Measurements from ENCODE around the gene ARHGAP26.

Gene ARHGAP26

GRCh38 chr5:143056792-143057579, 286.8 kb downstream of the ARHGAP26 start:
- Mint-ChIP-seq H3K9me3 (no peaks in the 10 kb centered on the region), H3K36me3 (peaks cover 11 to 19% of the 10 kb centered on the region in 2 donors), H3K4me1 (peaks cover 39 to 51% of the 10 kb centered on the region in 2 donors), H3K4me3 (peak overlapping the region; percentile 39 to 51), H3K27ac (peak overlapping the region; percentile 95), H3K27me3 (no peaks in the 10 kb centered on the region)
- DNase-seq (no peak), ATAC-seq (replicated peaks) (peak; percentile 64 to 74)

- ATAC-seq (replicated peaks) = peak; percentile 24 to 35
- Mint-ChIP-seq H3K27me3 (no peaks in the 10 kb centered on the region), H3K4me1 (peaks cover 39 to 51% of the 10 kb centered on the region in 2 donors), H3K36me3 (peaks cover 11 to 20% of the 10 kb centered on the region in 2 donors), H3K27ac (peak overlapping the region; percentile 78), H3K4me3 (peak overlapping the region; percentile 35 to 39), H3K9me3 (no peaks in the 10 kb centered on the region)
- DNase-seq = no peak
Observed at GRCh38 chr5:143057580-143057999, 287.4 kb downstream of the ARHGAP26 start.

GRCh38 chr5:143059355-143059754, 289.2 kb downstream of the ARHGAP26 start:
- H3K4me1 Mint-ChIP-seq = peaks cover 28 to 42% of the 10 kb centered on the region in 2 donors

DNA sequence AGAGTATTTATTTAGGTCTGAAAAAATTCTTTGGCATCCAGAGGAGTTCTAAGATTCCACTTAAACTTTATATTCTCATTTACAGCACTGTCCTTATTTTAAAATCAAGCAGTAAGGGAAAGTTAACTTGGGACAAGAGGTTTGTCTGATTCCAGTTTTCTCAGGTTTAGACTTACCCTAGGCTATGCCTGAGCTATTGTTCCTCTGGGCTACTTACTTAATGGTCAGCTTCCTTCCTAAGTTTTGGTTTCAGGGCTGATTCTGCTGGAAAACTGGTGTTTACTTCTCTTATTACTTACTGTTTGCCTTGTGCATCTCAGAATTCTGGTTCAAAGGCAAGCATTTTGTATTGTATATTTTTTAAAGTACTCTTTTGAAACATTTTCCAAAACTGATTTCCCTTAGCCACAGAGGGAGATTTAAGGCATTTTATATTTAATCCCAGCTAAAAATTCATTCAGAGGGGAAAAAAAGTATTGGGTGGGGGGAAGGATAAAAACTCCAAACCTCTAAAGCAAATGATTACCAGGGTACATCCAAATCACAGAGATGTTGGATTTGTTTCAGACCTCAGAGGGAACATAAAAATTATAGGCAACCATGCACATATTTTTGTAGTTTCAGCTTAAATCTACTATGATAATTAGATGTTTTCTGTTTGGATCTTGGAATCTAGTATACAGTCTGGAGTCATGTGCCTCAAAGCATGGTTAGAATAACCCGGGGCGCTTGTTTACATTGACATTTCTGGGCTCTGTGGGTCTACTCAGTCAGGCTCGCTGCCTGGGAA, 290.0 kb downstream of the ARHGAP26 start:
- H3K27ac Mint-ChIP-seq = no peak overlapping the region
- H3K27me3 Mint-ChIP-seq = no peaks in the 10 kb centered on the region
- H3K4me3 Mint-ChIP-seq = no peak overlapping the region
- no peaks in the 10 kb centered on the region for H3K9me3 Mint-ChIP-seq
- H3K36me3 Mint-ChIP-seq = peaks cover 15 to 29% of the 10 kb centered on the region in 2 donors
- ATAC-seq (replicated peaks) (no peak), DNase-seq (no peak)
- peaks cover 28 to 42% of the 10 kb centered on the region in 2 donors for H3K4me1 Mint-ChIP-seq

More at GRCh38 chr5:143059355-143059754, 289.2 kb downstream of the ARHGAP26 start:
- Mint-ChIP-seq H3K27me3 (no peaks in the 10 kb centered on the region), H3K27ac (no peak overlapping the region), H3K36me3 (peaks cover 15 to 29% of the 10 kb centered on the region in 2 donors), H3K4me3 (no peak overlapping the region), H3K9me3 (no peaks in the 10 kb centered on the region)
- ATAC-seq (replicated peaks) (no peak), DNase-seq (no peak)

GRCh38 chr5:143061161-143061945, 291.2 kb downstream of the ARHGAP26 start:
- peaks cover 15 to 26% of the 10 kb centered on the region in 2 donors for H3K36me3 Mint-ChIP-seq
- ATAC-seq (replicated peaks) (no peak), DNase-seq (no peak)
- H3K27ac Mint-ChIP-seq = peak overlapping the region; percentile 20
- no peaks in the 10 kb centered on the region for H3K27me3 Mint-ChIP-seq
- H3K4me1 Mint-ChIP-seq = peaks cover 29 to 43% of the 10 kb centered on the region in 2 donors
- no peak overlapping the region for H3K4me3 Mint-ChIP-seq
- no peaks in the 10 kb centered on the region for H3K9me3 Mint-ChIP-seq

GRCh38 chr5:143062379-143062778, 292.2 kb downstream of the ARHGAP26 start:
- H3K27ac Mint-ChIP-seq = no peak overlapping the region
- DNase-seq (no peak), ATAC-seq (replicated peaks) (no peak)
- H3K4me1 Mint-ChIP-seq = peaks cover 30 to 43% of the 10 kb centered on the region in 2 donors
- peaks cover 15 to 24% of the 10 kb centered on the region in 2 donors for H3K36me3 Mint-ChIP-seq
- no peaks in the 10 kb centered on the region for H3K9me3 Mint-ChIP-seq
- H3K27me3 Mint-ChIP-seq = no peaks in the 10 kb centered on the region
- no peak overlapping the region for H3K4me3 Mint-ChIP-seq

- Mint-ChIP-seq H3K4me1 (peaks cover 29 to 39% of the 10 kb centered on the region in 2 donors), H3K36me3 (peaks cover 15 to 22% of the 10 kb centered on the region in 2 donors), H3K4me3 (no peak overlapping the region), H3K27me3 (no peaks in the 10 kb centered on the region), H3K27ac (no peak overlapping the region), H3K9me3 (no peaks in the 10 kb centered on the region)
- no peak for ATAC-seq (replicated peaks)
- DNase-seq = no peak
Observed at GRCh38 chr5:143063175-143063970, 293.2 kb downstream of the ARHGAP26 start.

GRCh38 chr5:143064218-143064641, 294.1 kb downstream of the ARHGAP26 start:
- ATAC-seq (replicated peaks) = no peak
- Mint-ChIP-seq H3K4me3 (no peak overlapping the region), H3K27me3 (no peaks in the 10 kb centered on the region), H3K4me1 (peaks cover 33 to 39% of the 10 kb centered on the region in 2 donors), H3K9me3 (no peaks in the 10 kb centered on the region), H3K36me3 (peaks cover 13 to 22% of the 10 kb centered on the region in 2 donors), H3K27ac (no peak overlapping the region)
- no peak for DNase-seq

DNA sequence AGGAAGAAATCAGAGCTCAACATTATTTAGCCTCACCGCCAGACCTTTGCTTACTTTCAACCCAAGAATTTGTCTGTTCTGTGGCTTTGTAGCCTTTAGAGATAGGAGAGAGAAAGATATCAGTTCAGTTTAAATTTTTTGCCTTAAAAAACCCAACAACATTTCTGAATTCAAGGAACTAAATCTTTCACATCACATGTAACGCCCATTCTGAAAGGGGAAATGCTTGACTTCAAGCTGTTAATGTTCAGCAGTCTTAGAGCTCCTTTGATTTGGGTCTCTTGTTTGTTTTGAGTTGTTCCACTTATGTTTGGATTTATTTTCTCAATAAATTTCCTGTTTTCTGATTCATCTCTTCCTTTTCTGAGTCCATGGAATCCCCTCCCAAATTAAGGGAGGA, 294.5 kb downstream of the ARHGAP26 start:
- H3K27me3 Mint-ChIP-seq = no peaks in the 10 kb centered on the region
- H3K27ac Mint-ChIP-seq = no peak overlapping the region
- H3K9me3 Mint-ChIP-seq = no peaks in the 10 kb centered on the region
- peaks cover 13 to 23% of the 10 kb centered on the region in 2 donors for H3K36me3 Mint-ChIP-seq
- no peak overlapping the region for H3K4me3 Mint-ChIP-seq
- DNase-seq = no peak
- peaks cover 33 to 39% of the 10 kb centered on the region in 2 donors for H3K4me1 Mint-ChIP-seq
- no peak for ATAC-seq (replicated peaks)

DNA sequence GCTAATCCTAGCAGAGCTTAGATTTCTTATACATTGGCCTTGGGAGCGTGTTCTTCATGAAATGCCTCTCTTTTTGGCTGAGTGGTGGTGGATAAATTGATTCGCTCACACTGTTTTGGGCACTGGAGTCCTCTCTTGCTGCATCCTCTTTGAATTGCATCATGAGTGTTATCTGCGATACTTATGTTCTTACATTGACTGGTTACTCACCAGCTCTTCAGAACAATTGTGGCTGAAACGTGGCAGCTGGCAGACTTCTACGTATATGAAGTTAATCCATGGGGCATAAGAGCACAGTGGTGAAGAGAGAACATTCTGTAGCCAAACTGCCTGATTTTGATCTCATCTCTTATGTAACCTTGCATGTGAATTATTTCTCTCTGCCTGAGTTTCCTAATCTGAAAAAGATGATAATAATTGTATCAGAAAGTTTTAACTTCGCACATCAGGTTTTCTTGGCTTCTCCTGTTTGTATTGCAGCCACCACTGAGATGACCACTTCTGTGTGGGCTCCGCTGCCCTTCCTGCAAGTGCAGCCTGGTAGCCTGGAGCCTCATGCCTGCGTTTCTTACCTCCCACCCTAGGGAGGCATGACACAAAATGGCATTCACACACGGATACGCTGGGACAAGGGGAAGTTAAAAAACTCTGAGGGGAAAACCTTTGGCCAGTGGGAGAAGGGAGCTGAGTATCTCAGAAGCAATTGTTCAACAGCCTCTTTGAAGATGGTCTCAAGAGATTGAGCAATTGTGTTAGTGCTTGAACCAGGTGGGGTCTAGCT, 295.2 kb downstream of the ARHGAP26 start:
- ATAC-seq (replicated peaks) = no peak
- Mint-ChIP-seq H3K27me3 (no peaks in the 10 kb centered on the region), H3K9me3 (no peaks in the 10 kb centered on the region), H3K27ac (no peak overlapping the region), H3K4me3 (no peak overlapping the region), H3K4me1 (peaks cover 33 to 39% of the 10 kb centered on the region in 2 donors), H3K36me3 (peaks cover 13 to 23% of the 10 kb centered on the region in 2 donors)
- no peak for DNase-seq

- Mint-ChIP-seq H3K4me1 (peaks cover 31 to 39% of the 10 kb centered on the region in 2 donors), H3K27ac (no peak overlapping the region), H3K4me3 (no peak overlapping the region), H3K27me3 (no peaks in the 10 kb centered on the region), H3K36me3 (peaks cover 11 to 26% of the 10 kb centered on the region in 2 donors), H3K9me3 (no peaks in the 10 kb centered on the region)
- DNase-seq = no peak
- ATAC-seq (replicated peaks) = no peak
Observed at GRCh38 chr5:143065996-143066522, 295.9 kb downstream of the ARHGAP26 start.

- DNase-seq = peak; percentile 3
- H3K36me3 Mint-ChIP-seq = peaks cover 14 to 31% of the 10 kb centered on the region in 2 donors
- H3K9me3 Mint-ChIP-seq = peaks cover under 1 to 2% of the 10 kb centered on the region in 2 donors
- H3K4me3 Mint-ChIP-seq = peak overlapping the region in 1 of 2 donors; percentile 21
- no peaks in the 10 kb centered on the region for H3K27me3 Mint-ChIP-seq
- H3K4me1 Mint-ChIP-seq = peaks cover 31 to 39% of the 10 kb centered on the region in 2 donors
- ATAC-seq (replicated peaks) = peak; percentile 79 to 83
- H3K27ac Mint-ChIP-seq = peak overlapping the region; percentile 63
Observed at GRCh38 chr5:143066556-143067281, 296.5 kb downstream of the ARHGAP26 start.

Data from stimulated activated naive B cell treated with anti-CD40 and anti-IgM and Interleukin-4, amounts not matched to agents 10 μg/mL and 1 μg/mL and 100 μg/mL, for 72 hours (primary cell).